NB4 (cell line): ENCODE data around the gene G6PC1.

ENCODE experiments used
- DNase-seq: peaks from one replicate; pipeline ENCODE4 v3.0.0; 2010; ENCODE audit warnings: low read depth
- H3K4me3 ChIP-seq: one replicate; pipeline ENCODE4 v1.5.1; 2011; ENCODE audit warnings: mild to moderate bottlenecking, low read depth, low read length, moderate library complexity
- MYC ChIP-seq: IDR thresholded peaks from 2 replicates; pipeline ENCODE4 v1.6.1; 2011; ENCODE audit warnings: low read depth, low read length
- POLR2A ChIP-seq: IDR thresholded peaks from 2 replicates; pipeline ENCODE4 v1.6.1; 2011; ENCODE audit warnings: mild to moderate bottlenecking; ENCODE audit not compliant: insufficient read length; ENCODE audit errors: extremely low read depth
- TF ChIP-seq, protein P1 (sequence below): IDR thresholded peaks from 2 replicates; pipeline ENCODE4 v1.6.1; 2011; ENCODE audit warnings: low read depth, low read length
- TF ChIP-seq, protein P2 (sequence below): IDR thresholded peaks from one replicate; pipeline ENCODE4 v1.5.1; 2012; ENCODE audit warnings: low read depth, low read length

The G6PC1 gene

DNA sequence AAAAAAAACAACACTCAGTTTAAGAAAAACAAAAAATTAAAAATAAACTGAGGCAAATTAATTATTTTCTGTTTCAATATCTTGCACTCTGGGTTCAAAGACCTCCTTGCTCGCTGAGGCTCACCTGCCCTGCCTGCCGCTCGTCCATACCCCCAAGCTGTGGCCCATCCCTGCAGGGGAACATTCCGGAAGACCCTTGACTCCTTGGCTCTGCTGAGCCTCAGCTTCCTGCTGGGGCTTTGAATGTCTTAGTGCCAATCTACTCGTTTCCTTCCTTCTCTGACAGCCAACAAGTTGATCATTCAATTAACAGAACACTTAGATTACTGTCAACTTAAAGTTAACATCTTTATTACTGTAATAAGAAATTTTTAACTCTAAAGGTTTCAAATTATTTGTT, 24.3 kb downstream of the G6PC1 start:
- TF ChIP-seq MYC, result no peak
- no peak for TF ChIP-seq POLR2A
- TF ChIP-seq, protein P1, sequence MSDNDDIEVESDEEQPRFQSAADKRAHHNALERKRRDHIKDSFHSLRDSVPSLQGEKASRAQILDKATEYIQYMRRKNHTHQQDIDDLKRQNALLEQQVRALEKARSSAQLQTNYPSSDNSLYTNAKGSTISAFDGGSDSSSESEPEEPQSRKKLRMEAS, result no peak
- TF ChIP-seq, protein P2, sequence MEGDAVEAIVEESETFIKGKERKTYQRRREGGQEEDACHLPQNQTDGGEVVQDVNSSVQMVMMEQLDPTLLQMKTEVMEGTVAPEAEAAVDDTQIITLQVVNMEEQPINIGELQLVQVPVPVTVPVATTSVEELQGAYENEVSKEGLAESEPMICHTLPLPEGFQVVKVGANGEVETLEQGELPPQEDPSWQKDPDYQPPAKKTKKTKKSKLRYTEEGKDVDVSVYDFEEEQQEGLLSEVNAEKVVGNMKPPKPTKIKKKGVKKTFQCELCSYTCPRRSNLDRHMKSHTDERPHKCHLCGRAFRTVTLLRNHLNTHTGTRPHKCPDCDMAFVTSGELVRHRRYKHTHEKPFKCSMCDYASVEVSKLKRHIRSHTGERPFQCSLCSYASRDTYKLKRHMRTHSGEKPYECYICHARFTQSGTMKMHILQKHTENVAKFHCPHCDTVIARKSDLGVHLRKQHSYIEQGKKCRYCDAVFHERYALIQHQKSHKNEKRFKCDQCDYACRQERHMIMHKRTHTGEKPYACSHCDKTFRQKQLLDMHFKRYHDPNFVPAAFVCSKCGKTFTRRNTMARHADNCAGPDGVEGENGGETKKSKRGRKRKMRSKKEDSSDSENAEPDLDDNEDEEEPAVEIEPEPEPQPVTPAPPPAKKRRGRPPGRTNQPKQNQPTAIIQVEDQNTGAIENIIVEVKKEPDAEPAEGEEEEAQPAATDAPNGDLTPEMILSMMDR, result no peak
- DNase-seq, result no peak

DNA sequence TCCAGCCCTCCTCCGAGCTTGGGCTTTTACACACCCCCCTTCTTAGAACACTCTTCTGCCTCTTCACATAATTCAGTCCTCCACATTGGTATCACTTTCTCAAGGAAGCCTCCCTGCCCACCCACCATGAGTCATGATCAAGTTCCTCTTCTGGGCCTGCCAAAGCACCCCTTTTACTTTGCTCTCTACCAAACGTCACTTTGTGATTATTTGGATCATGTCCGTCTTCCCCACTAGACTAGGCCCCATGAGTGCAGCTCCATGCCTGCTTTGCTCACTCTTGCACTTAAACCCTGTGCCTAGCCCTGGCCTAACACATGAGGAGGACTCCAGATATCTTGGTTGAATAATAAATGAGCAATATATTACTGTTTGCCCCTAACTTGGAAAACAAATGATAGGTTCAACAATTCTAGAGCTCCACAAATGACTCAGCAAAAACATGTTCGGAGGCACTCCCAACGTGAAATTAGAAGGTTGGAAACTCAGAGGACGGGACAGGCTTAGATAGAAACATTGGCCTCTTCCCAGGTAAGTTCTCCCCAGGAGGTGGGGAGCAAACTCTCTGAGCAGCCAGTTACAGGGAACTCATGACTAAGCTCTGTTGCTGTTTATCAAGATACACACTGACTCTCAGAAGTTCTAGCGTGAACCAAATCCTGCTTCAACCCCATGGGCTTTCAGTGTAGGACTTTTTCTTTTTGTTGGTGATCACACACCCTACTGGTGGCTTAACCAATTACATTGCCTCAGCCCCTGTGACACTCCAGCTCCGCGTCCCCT, 28.3 kb downstream of the G6PC1 start:
- H3K4me3 ChIP-seq, result peak overlapping the region; percentile 17
- TF ChIP-seq, protein P2, result peak; percentile 40
- TF ChIP-seq, protein P1, result peak; percentile 46
- TF ChIP-seq POLR2A, result no peak
- DNase-seq, result peak; percentile 96

More for the DNA sequence above, 24.3 kb downstream of the G6PC1 start:
- H3K4me3 ChIP-seq, result no peak overlapping the region

DNA sequence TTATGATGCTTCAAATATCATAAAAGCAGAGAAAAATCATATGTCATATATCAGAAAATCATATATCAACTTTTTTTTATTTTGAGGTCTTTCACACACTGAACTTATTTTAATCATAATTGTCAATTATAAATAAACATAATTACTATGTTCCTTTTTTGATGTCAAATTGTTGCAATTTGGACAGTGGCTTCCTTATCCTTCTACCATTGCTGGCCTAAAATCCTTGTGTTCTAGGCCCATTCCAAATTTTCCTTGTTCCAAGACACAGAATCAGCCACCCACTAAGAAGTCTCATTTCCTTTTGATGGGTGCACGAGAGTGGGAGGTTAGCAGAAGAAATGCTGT, 28.9 kb downstream of the G6PC1 start:
- no peak for TF ChIP-seq MYC
- TF ChIP-seq, protein P1, result no peak
- DNase-seq, result no peak
- H3K4me3 ChIP-seq, result no peak overlapping the region

DNA sequence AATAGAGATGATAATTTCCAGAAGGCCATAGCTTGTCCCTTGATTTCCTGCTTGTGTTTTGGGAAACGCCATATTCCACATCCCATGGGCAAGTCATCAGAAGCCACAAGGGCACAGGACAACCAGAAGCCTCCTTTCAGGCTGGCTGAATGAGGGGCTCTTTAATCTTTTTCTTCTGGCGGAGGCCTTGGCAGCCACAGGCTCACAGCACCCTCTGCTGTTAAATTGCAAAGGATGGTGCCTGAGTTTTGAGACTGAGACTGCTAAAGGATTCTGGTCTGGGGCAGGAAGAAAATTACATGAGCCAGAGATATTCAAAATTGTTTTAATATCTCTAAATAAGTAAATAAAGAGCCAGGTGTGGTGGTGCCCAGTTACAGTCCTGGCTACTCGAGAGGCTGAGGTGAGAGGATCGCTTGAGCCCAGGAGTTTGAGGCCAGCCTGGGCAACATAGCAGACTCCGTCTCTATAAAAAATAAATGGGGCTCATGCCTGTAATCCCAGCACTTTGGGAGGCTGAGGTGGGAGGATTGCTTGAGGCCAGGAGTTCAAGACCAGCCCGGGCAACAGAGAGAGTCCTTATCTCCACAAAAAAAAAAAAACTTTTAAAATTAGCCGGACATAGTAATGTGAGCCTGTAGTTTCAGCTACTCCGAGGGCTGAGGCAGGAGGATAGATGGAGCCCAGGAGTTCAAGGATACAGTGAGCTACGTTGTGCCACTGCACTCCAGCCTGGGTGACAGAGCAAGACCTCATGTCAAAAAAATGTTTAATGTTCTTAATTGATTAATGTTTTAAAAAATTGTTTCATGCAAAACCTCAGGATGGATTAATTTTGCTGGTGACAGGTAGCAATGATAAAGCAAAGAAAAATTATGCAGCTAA, 37.4 kb downstream of the G6PC1 start:
- TF ChIP-seq, protein P1, result no peak
- no peak for TF ChIP-seq MYC
- TF ChIP-seq, protein P2, result peak; percentile 55
- no peak for TF ChIP-seq POLR2A
- peak; percentile 59 for DNase-seq

DNA sequence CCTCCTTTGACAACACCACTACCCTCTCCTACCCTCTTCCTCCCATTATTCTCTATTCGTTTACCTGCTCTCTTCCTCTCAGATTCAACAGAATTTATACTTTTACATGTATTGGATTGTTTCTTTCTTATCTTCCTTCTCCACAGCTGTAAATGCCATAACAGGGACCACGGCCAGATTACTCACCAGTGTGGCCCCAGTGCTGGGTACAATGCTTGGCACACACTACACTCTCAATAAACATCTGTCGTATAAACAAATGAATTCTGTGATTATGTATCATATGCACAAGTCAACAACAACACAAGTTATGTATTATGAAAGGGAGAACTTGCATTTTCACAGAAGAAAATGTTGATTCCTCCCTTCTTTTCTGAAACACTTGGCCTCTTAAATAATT, 43.6 kb downstream of the G6PC1 start:
- DNase-seq, result no peak
- no peak overlapping the region for H3K4me3 ChIP-seq
- TF ChIP-seq MYC, result no peak

More for the DNA sequence above, 37.4 kb downstream of the G6PC1 start:
- no peak overlapping the region for H3K4me3 ChIP-seq

DNA sequence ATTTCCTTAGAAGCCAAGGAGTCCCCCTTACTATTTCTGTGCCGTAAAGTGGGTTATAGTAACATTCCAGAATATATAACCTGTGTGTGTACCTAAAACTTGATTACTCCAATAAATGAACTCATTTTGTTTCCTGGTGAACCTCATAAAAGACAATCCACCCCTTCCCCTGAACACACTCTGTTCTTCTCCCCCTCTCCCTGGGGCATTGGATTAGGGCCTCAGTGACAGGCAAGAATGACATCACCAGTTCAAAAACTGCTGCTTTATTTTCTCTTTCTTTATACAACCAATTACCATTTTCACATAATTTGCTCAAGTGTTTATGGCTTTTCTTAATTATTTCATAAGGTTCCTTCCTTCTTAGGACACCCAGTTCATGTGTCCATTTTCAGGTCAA, 46.2 kb downstream of the G6PC1 start:
- TF ChIP-seq, protein P1, result no peak
- TF ChIP-seq POLR2A, result no peak
- TF ChIP-seq, protein P2, result no peak
- TF ChIP-seq MYC, result no peak
- no peak overlapping the region for H3K4me3 ChIP-seq
- DNase-seq, result no peak
